BE2C (cell line): ENCODE results near the gene C3orf20.

ENCODE experiments used
- DNase-seq: peaks from one replicate; pipeline ENCODE4 v3.0.0-alpha.2; 2020
- H3K27me3 ChIP-seq: fragments of 250-450 bp; sonication (Bioruptor Pico); 2 replicates; pipeline ENCODE4 v1.5.1; 2020; ENCODE audit warnings: mild to moderate bottlenecking
- H3K36me3 ChIP-seq: fragments of 250-450 bp; sonication (Bioruptor Pico); 2 replicates; pipeline ENCODE4 v1.5.1; 2020; ENCODE audit warnings: mild to moderate bottlenecking
- H3K4me1 ChIP-seq: fragments of 250-450 bp; sonication (Bioruptor Pico); 2 replicates; pipeline ENCODE4 v1.5.1; 2020
- H3K4me3 ChIP-seq: 2 replicates; pipeline ENCODE4 v1.5.1; 2011; ENCODE audit warnings: low read depth, low read length
- H3K9me3 ChIP-seq: fragments of 250-450 bp; sonication (Bioruptor Pico); 2 replicates; pipeline ENCODE4 v1.5.1; 2020
- TF ChIP-seq, protein P1 (sequence below): IDR thresholded peaks from 2 replicates; pipeline ENCODE4 v1.5.1; 2012; ENCODE audit warnings: mild to moderate bottlenecking, low read depth, low read length

Gene C3orf20

DNA sequence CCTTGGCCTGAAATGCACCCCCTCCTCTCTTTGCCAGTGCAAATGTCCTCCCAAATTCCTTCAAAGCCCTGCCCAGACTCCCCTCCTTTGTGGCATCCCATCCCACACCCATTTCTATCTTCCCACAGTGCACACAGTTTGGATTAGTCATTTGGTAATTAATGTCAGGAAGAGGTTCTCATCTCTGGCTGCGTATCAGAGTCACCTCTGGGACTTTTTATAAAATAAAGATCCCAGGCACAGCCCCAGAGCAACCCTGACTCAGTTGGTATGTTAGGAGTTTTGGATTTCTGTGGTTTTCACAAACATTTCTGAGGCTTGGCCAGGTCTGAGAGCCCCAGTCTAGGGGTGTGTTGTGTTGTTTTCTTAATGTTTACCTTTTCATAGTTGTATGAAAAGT, 41.6 kb downstream of the C3orf20 start:
- TF ChIP-seq, protein P1, sequence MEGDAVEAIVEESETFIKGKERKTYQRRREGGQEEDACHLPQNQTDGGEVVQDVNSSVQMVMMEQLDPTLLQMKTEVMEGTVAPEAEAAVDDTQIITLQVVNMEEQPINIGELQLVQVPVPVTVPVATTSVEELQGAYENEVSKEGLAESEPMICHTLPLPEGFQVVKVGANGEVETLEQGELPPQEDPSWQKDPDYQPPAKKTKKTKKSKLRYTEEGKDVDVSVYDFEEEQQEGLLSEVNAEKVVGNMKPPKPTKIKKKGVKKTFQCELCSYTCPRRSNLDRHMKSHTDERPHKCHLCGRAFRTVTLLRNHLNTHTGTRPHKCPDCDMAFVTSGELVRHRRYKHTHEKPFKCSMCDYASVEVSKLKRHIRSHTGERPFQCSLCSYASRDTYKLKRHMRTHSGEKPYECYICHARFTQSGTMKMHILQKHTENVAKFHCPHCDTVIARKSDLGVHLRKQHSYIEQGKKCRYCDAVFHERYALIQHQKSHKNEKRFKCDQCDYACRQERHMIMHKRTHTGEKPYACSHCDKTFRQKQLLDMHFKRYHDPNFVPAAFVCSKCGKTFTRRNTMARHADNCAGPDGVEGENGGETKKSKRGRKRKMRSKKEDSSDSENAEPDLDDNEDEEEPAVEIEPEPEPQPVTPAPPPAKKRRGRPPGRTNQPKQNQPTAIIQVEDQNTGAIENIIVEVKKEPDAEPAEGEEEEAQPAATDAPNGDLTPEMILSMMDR = no peak
- Histone ChIP-seq H3K4me3 (no peak overlapping the region), H3K36me3 (no peaks in the 10 kb centered on the region), H3K4me1 (no peaks in the 10 kb centered on the region), H3K27me3 (no peaks in the 10 kb centered on the region), H3K9me3 (no peaks in the 10 kb centered on the region)
- no peak for DNase-seq

- TF ChIP-seq, protein P1 = no peak
- H3K27me3 ChIP-seq = no peaks in the 10 kb centered on the region
- H3K9me3 ChIP-seq = no peaks in the 10 kb centered on the region
- no peaks in the 10 kb centered on the region for H3K4me1 ChIP-seq
- no peaks in the 10 kb centered on the region for H3K36me3 ChIP-seq
- no peak overlapping the region for H3K4me3 ChIP-seq
- DNase-seq = no peak
Measured at GRCh38 chr3:14717307-14717706, 42.4 kb downstream of the C3orf20 start.

GRCh38 chr3:14718539-14718938, 43.6 kb downstream of the C3orf20 start:
- H3K36me3 ChIP-seq = no peaks in the 10 kb centered on the region
- H3K9me3 ChIP-seq = no peaks in the 10 kb centered on the region
- DNase-seq = no peak
- TF ChIP-seq, protein P1 = no peak
- H3K4me3 ChIP-seq = no peak overlapping the region
- no peaks in the 10 kb centered on the region for H3K27me3 ChIP-seq
- H3K4me1 ChIP-seq = no peaks in the 10 kb centered on the region

DNA sequence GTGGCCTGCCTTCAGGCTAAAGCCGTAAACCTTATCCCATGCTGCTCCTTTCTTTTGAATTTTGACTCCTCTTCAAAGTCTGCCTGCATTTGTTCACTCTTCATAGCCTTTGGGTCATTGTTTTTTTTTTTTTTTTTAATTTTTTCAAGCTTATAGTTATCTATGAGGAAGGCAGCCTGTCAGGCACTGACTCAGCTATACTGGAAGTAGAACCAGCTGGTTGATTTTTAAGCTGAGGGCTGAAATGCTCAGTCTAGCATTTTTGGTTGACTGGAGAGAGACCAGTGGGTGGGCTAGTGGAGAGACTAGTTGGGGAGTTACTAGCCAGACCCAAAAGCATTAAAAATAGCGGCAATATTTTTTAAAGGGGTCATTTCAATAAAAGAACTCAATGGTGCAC, 44.1 kb downstream of the C3orf20 start:
- no peak for DNase-seq
- Histone ChIP-seq H3K4me1 (no peaks in the 10 kb centered on the region), H3K36me3 (no peaks in the 10 kb centered on the region), H3K4me3 (no peak overlapping the region), H3K9me3 (no peaks in the 10 kb centered on the region), H3K27me3 (no peaks in the 10 kb centered on the region)
- TF ChIP-seq, protein P1 = no peak

GRCh38 chr3:14721126-14721864, 46.4 kb downstream of the C3orf20 start:
- Histone ChIP-seq H3K9me3 (no peaks in the 10 kb centered on the region), H3K27me3 (no peaks in the 10 kb centered on the region), H3K36me3 (no peaks in the 10 kb centered on the region), H3K4me3 (no peak overlapping the region), H3K4me1 (no peaks in the 10 kb centered on the region)
- TF ChIP-seq, protein P1 = no peak
- DNase-seq = no peak

DNA sequence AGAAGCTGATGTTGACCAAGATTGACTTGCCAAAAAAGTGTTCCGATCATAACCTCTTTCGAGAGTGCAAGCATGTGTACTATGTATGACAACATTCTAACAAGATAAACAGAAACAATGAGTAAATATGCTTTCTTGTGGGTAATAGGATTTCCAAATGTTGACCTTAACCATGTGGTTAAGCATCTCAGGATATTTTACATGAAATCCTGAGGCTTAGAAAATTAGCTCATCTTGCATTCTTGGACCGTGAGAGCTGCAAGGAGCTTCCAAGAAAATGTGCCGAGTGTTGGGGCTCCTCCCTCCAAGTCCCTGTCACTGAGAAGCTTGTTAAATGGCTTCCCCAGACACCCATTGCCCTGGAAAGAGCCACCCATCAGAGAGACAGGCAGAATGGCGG, 50.1 kb downstream of the C3orf20 start:
- TF ChIP-seq, protein P1 = no peak
- H3K4me1 ChIP-seq = no peaks in the 10 kb centered on the region
- no peaks in the 10 kb centered on the region for H3K9me3 ChIP-seq
- no peaks in the 10 kb centered on the region for H3K36me3 ChIP-seq
- no peaks in the 10 kb centered on the region for H3K27me3 ChIP-seq
- no peak overlapping the region for H3K4me3 ChIP-seq
- DNase-seq = no peak
